ENCODE measurements around the gene PALLD. TPM values are rescaled to one million over a fixed set of nuclear protein-coding genes. Genes with fewer than 3 reads are reported as not detected.

Gene PALLD
- total RNA-seq, 1 experiment from 2014 or later, result 166 TPM

- Histone ChIP-seq H3K9ac (ENCODE audit: low read length) (no peak overlapping the region), H3K27ac (ENCODE audit: low read depth, low read length) (no peak overlapping the region), H3K4me1 (ENCODE audit: control insufficient read depth in 1 of 2, insufficient read depth in 2 of 2, low read length in 2 of 2) (peaks cover 2 to 42% of the 10 kb centered on the region in 2 experiments; a peak in 2 of 4 replicates), H3K4me3 (replicated peaks in 1 of 2; ENCODE audit: low read depth in 1 of 2, low read length in 2 of 2) (no peak overlapping the region), H2AFZ (ENCODE audit: low read depth, low read length, poor library complexity, severe bottlenecking) (no peak overlapping the region), H3K4me2 (ENCODE audit: low read length) (no peak overlapping the region), H3K9me3 (ENCODE audit: control insufficient read depth in 1 of 2, insufficient read depth in 1 of 2, low read depth in 1 of 2, low read length in 2 of 2) (no peaks in the 10 kb centered on the region), H3K27me3 (ENCODE audit: insufficient read depth, low read length) (no peaks in the 10 kb centered on the region), H3K36me3 (ENCODE audit: control insufficient read depth in 1 of 2, insufficient read depth in 2 of 2, low read length in 2 of 2) (peaks cover 5 to 23% of the 10 kb centered on the region in 2 experiments), H3K9me2 (ENCODE audit: insufficient read depth) (no peaks in the 10 kb centered on the region), H3K79me2 (ENCODE audit: insufficient read depth, low read length) (peaks cover 44% of the 10 kb centered on the region), H4K20me1 (ENCODE audit: insufficient read depth) (no peaks in the 10 kb centered on the region)
- no peak for DNase-seq (ENCODE audit: low read depth, low spot score)
- BruUV-seq (replicated peaks), result no TSS peak
- ChIA-PET RAD21 (ENCODE audit: low non-redundant PET in 1 of 2, low total read pairs in 2 of 2, uncharacterized antibody in 2 of 2, unreplicated experiment in 2 of 2) (no interaction called here), POLR2A (interaction anchor here (0.7 kb wide), 1 partner anchor 38 kb away, joined by 3 read pairs; no protein-coding TSS in a partner anchor), CTCF (no interaction called here)
- no peak for ATAC-seq
- TF ChIP-seq EZH2 (IDR thresholded peaks at IDR 0.05) (no peak), SIN3A (IDR thresholded peaks at IDR 0.05; ENCODE audit: low read depth) (no peak), SP1 (IDR thresholded peaks at IDR 0.05; ENCODE audit: low read depth) (no peak), ZFX (IDR thresholded peaks at IDR 0.05) (no peak), CEBPB (IDR thresholded peaks at IDR 0.05; ENCODE audit: low read depth) (no peak), EZH2phosphoT487 (IDR thresholded peaks at IDR 0.05; ENCODE audit: borderline replicate concordance) (no peak), TCF7L2 (IDR thresholded peaks at IDR 0.05; ENCODE audit: borderline replicate concordance, extremely low read depth, insufficient read depth, insufficient read length) (no peak), POLR2AphosphoS5 (IDR thresholded peaks at IDR 0.05; ENCODE audit: low read depth, low read length) (no peak), JUND (IDR thresholded peaks at IDR 0.05) (no peak), YY1 (IDR thresholded peaks at IDR 0.05; ENCODE audit: extremely low read depth, insufficient replicate concordance, low read depth, low read length) (no peak), SRF (IDR thresholded peaks at IDR 0.05; ENCODE audit: low read depth) (no peak)
- intact Hi-C loops (cut with micrococcal nuclease), result no loop called here
Observed at GRCh38 chr4:168883513-168883912, 386.7 kb downstream of the PALLD start.
